NCI-H82 treated with DMSO at 0.1 percent for 48 hours (cell line): Measurements from ENCODE around the gene TOX3.

Source experiments
- DNase-seq: peaks from one replicate; lab custom pipeline; 2025; ENCODE audit not compliant: unreplicated experiment; lab: John Stamatoyannopoulos, UW

The TOX3 gene

DNA sequence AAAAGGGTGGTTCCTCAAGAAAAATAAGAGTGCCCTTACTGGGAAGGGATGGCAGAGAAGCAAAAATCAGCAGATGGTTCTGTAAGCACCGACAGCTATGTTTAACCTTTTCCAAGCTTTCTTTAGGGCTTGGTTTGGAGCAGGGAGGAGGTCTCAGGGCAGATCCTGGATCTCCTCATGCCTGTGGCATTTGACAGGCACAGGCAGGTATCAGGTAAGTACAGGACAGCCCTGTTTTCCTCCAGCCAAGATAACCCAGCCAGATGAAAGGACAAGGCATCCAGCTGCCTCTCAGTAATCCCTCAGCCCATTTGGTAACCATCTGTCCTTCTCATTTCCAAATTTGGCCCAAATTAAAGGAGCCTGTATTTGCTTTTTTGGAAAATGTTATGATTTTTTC is 141.5 kb downstream of the TOX3 start:
- no peak for DNase-seq

DNA sequence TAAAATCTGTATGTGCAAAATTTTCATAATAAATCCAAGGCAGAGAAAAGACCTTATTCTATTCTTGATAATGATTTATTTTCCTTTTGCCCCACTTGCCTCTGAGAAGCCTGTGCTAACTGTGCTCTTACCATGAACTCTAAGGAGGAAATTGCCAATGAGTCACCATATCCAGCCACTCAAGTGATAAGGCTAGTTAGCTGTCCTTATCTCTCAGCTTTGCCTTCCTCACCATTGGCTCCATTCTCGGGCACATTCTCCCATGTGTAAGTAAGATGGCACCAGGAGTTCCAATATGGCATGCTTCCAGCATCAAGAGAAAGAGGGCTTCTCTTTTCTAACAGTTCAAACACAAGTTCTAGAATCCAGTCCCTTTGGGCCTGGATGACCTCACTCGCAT is 142.4 kb downstream of the TOX3 start:
- no peak for DNase-seq

DNA sequence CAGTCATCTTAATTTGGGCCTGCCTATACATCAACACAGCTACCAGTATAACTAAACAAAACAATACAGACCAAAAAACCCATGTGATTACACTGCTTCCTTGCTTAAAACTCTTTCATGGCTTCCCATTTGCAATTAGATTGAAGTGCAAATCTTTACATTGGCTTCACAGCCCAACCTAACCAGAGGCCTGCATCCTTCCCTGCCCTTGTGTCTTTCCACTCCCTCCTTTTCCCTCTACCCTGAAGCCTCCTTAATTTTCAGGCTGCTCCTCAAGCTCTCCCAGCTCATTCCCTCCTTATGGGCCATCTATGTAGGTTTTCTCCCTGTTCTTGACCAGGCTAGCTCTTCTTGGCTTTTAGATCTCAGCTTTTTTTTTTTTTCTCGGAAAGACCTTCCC is 147.8 kb downstream of the TOX3 start:
- DNase-seq: no peak

DNA sequence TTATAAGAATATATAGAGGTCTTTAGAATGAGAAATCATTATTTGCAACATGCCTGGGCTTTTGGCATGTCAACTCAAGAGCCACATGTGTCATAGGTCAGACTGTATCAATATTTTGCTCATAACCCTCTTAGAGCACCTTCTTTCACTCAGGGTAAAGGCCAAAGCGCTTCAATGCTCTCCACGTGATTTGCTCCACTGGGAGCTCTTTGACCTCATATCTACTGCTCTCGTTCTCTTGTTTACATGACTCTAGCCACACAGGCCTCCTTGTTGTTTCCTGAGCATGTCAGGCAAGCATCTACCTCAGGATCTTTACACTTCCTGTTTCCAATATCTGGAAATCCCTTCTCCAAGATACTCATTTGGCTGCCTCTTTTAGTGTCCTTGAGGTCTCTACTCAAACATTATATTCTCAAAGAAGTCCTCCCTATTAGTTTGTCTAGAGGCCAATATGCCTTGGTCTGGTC is 148.4 kb downstream of the TOX3 start:
- DNase-seq: no peak

DNA sequence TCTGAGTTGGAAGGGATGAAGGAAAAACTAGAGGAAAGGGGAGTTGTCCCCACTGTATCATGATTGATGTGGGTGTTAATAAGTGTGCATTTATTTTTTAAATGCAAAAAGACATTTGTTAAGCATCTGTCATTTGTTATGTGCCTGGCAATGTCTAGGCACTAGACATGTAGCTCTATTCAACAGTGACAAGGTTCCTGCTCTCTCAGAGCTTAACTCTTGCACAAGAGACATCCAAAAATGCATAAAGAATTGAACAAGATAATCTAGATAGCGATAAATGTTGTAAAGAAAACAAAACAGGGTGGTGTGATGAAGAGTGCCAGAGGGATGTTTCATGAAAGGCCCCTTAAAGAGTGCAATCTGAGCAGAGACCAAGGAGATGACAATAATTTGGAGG is 148.9 kb downstream of the TOX3 start:
- no peak for DNase-seq

DNA sequence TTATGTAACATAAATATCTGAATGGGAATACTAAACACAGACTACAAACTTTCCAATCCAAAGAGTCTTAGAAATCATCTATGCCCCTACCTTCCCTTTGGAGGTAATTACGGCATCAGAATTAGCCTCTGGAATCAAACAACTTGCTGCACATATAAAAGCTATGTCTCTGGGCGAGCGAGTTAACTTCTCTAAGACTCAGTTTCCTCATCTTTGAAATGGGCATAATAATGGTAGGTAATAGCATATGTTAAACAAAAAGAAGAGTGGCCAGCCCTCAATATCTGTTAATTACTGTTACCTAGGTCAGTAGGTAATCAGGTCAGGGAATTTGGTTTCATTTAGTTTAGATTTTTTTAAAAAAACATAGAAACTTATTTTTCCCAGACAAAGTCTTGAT is 153.5 kb downstream of the TOX3 start:
- DNase-seq: no peak

DNA sequence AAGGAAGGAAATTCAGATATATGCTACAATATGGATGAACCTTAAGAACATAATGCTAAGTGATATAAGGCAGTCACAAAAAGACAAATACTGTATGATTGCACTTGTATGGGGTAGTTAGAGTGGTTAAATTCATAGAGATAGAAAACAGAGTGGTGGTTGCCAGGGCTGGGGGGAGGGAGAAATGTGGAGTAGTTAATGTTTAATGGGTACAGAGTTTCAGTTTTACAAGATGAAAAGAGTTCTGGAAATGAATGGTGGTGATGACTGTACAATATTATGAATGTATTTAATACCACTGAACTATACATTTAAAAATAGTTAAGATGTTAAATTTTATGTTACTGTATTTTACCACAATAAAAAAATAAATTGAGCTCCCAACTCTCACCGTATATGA is 157.9 kb downstream of the TOX3 start:
- DNase-seq: no peak
